ENCODE results near the gene BLOC1S6.

DNA sequence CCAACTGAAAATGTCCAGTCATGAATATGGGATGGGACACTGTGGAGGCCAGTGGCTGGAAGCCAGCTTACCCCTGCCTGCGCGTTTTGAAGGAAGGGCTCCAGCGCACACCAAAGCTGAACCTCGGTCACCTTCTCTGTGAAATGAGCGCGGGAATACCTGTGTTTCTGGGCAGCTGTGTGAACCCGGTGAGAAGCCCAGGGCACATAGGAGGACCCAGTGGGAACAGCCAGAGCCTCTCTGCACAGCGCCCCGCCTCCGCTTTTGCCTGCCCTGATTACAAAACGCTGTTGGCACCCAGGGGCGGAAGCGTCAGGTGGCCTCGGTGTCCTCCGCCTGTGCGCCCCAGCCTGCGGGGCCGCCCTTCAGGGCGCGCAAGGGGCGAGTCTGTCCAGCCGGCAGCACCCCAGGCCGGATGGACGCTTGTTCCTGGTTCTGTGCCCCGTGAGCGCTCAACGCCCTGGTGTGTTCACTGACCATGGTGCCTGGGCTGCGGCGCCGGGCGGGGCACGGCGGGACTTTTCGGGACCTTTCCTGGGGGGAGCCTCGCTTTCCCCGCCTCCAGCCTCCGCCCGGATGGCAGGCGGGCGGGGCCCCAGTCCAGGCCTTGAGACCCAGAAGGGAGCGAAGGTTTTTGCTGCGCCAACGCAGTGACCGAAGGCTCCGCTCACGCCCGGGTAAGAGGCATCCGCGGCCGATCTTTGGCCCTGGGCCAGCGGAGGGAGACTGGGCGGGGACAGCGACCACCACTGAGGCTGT, 47.4 kb downstream of the BLOC1S6 start, which contains the start of gene SQOR:
- TF ChIP-seq, protein P1, sequence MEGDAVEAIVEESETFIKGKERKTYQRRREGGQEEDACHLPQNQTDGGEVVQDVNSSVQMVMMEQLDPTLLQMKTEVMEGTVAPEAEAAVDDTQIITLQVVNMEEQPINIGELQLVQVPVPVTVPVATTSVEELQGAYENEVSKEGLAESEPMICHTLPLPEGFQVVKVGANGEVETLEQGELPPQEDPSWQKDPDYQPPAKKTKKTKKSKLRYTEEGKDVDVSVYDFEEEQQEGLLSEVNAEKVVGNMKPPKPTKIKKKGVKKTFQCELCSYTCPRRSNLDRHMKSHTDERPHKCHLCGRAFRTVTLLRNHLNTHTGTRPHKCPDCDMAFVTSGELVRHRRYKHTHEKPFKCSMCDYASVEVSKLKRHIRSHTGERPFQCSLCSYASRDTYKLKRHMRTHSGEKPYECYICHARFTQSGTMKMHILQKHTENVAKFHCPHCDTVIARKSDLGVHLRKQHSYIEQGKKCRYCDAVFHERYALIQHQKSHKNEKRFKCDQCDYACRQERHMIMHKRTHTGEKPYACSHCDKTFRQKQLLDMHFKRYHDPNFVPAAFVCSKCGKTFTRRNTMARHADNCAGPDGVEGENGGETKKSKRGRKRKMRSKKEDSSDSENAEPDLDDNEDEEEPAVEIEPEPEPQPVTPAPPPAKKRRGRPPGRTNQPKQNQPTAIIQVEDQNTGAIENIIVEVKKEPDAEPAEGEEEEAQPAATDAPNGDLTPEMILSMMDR (IDR thresholded peaks at IDR 0.05; ENCODE audit: low read length), result no peak
- no peak for TF ChIP-seq EZH2 (optimal IDR thresholded peaks at IDR 0.05; ENCODE audit: low read depth, low read length)

All from MM.1S (cell line).